Thoracic aorta (tissue), 2 donors: Measurements from ENCODE around the gene NANOS2. TPM values are rescaled to one million over a fixed set of nuclear protein-coding genes. Genes with fewer than 3 reads are reported as not detected.

ENCODE experiments used
- ATAC-seq: fragments of 150-250 bp; one replicate; pipeline ENCODE4 v1.8.0; 2017; ENCODE audit warnings: low read depth; ENCODE audit not compliant: insufficient number of reproducible peaks, low FRiP score
- DNase-seq: peaks from one replicate; pipeline ENCODE4 v3.0.0-alpha.2; 2020; ENCODE audit warnings: low spot score
- H3K27ac ChIP-seq, 2 donors: fragments of 200-600 bp; sonication (generic); 1 replicate in 1 of 2; 2 replicates in 1 of 2; pipeline ENCODE4 v1.5.1; 2016; ENCODE audit warnings: mild to moderate bottlenecking in 2 of 2, moderate library complexity in 2 of 2
- H3K27me3 ChIP-seq: fragments of 200-600 bp; sonication (generic); replicated peaks from 2 replicates; pipeline ENCODE4 v1.6.0; 2016; ENCODE audit warnings: mild to moderate bottlenecking; ENCODE audit not compliant: insufficient read depth
- H3K36me3 ChIP-seq: fragments of 200-600 bp; sonication (generic); one replicate; pipeline ENCODE4 v1.5.1; 2016
- H3K4me1 ChIP-seq, 2 donors: fragments of 200-600 bp; sonication (generic); 1 replicate in 1 of 2; 2 replicates in 1 of 2; pipeline versions ENCODE4 v1.5.1 to v1.6.0; 2016; ENCODE audit warnings: low read depth in 2 of 2, mild to moderate bottlenecking in 1 of 2; ENCODE audit not compliant: control insufficient read depth in 1 of 2
- H3K4me3 ChIP-seq: fragments of 200-600 bp; sonication (generic); 2 replicates; pipeline ENCODE4 v1.5.1; 2016; ENCODE audit warnings: mild to moderate bottlenecking
- H3K9me3 ChIP-seq: fragments of 200-600 bp; sonication (generic); 2 replicates; pipeline ENCODE4 v1.5.1; 2016
- CTCF ChIP-seq: fragments of 200-600 bp; sonication (generic); IDR thresholded peaks from one replicate; pipeline ENCODE4 v1.5.1; 2019; ENCODE audit warnings: antibody characterized with exemption
- total RNA-seq, 2 donors: library from RNA; depleted of rRNA; stranded (reverse); fragments of >200 nt; gene quantifications; one replicate each; pipeline versions ENCODE4 v1.1.0 to v1.2.3, GENCODE V29; 2016

Gene NANOS2
- total RNA-seq, 2 donors from 2014 or later: not detected

GRCh38 chr19:45906221-45906620 lies 8.4 kb downstream of the NANOS2 start:
- ATAC-seq (no peak), DNase-seq (no peak)
- Histone ChIP-seq H3K27me3 (no peaks in the 10 kb centered on the region), H3K27ac (no peak overlapping the region), H3K9me3 (no peaks in the 10 kb centered on the region), H3K36me3 (no peaks in the 10 kb centered on the region), H3K4me1 (peaks cover under 1 to 10% of the 10 kb centered on the region in 2 donors), H3K4me3 (no peak overlapping the region)
- no peak for TF ChIP-seq CTCF

- Histone ChIP-seq H3K27ac (no peak overlapping the region), H3K9me3 (no peaks in the 10 kb centered on the region), H3K4me3 (no peak overlapping the region), H3K4me1 (peaks cover 6 to 21% of the 10 kb centered on the region in 2 donors), H3K27me3 (no peaks in the 10 kb centered on the region), H3K36me3 (no peaks in the 10 kb centered on the region)
- no peak for DNase-seq
- no peak for ATAC-seq
- no peak for TF ChIP-seq CTCF
Observed at GRCh38 chr19:45905011-45905410, 9.6 kb downstream of the NANOS2 start.

- Histone ChIP-seq H3K27ac (peak overlapping the region; percentile 52 to 76), H3K4me1 (peaks cover 6 to 21% of the 10 kb centered on the region in 2 donors), H3K4me3 (peak overlapping the region; percentile 89), H3K9me3 (no peaks in the 10 kb centered on the region), H3K36me3 (peaks cover 12% of the 10 kb centered on the region), H3K27me3 (no peaks in the 10 kb centered on the region)
- ATAC-seq (peak; percentile 91), DNase-seq (peak; percentile 78)
- no peak for TF ChIP-seq CTCF
Observed at GRCh38 chr19:45902651-45903625, 11.6 kb downstream of the NANOS2 start.

GRCh38 chr19:45901912-45902650 lies 12.5 kb downstream of the NANOS2 start, which contains the start of gene MYPOP:
Gene MYPOP (minus strand): TSS chr19:45902613. CDS start chr19:45901773, 840 bp downstream.
- peak within 1 kb of the TSS; percentile 89 for H3K4me3 ChIP-seq
- DNase-seq: no peak
- H3K27ac ChIP-seq: peak within 1 kb of the TSS; percentile 52 to 76
- no peaks in the 10 kb centered on the region for H3K9me3 ChIP-seq
- H3K36me3 ChIP-seq: peaks cover 13% of the 10 kb centered on the region
- H3K4me1 ChIP-seq: peaks cover 6 to 21% of the 10 kb centered on the region in 2 donors
- ATAC-seq: no peak
- TF ChIP-seq CTCF: no peak
- H3K27me3 ChIP-seq: no peaks in the 10 kb centered on the region

GRCh38 chr19:45901432-45901911 lies 13.1 kb downstream of the NANOS2 start:
- Histone ChIP-seq H3K4me3 (peak overlapping the region; percentile 89), H3K9me3 (no peaks in the 10 kb centered on the region), H3K27me3 (no peaks in the 10 kb centered on the region), H3K36me3 (peaks cover 13% of the 10 kb centered on the region), H3K4me1 (peaks cover 6 to 21% of the 10 kb centered on the region in 2 donors), H3K27ac (no peak overlapping the region)
- DNase-seq (no peak), ATAC-seq (no peak)
- TF ChIP-seq CTCF: no peak
